HepG2 (cell line): ENCODE results near the gene MSI2. TPM values are rescaled to one million over a fixed set of nuclear protein-coding genes. Genes with fewer than 3 reads are reported as not detected.
A peak's percentile ranks its signal among the peaks of the same experiment; 100 is the strongest.

Source experiments
- BRCA1 ChIP-seq: sonication (generic); formaldehyde crosslinking; IDR thresholded peaks from 2 replicates; pipeline ENCODE4 v1.4.0; 2020; ENCODE audit warnings: missing genetic modification reagents
- CHCHD3 ChIP-seq: sonication (generic); formaldehyde crosslinking; IDR thresholded peaks from 2 replicates; pipeline ENCODE4 v1.8.0; 2022; ENCODE audit warnings: mild to moderate bottlenecking, missing genetic modification reagents, moderate library complexity
- HES4 ChIP-seq: sonication (generic); formaldehyde crosslinking; IDR thresholded peaks from 2 replicates; pipeline ENCODE4 v1.9.0; 2021; ENCODE audit warnings: mild to moderate bottlenecking, missing genetic modification reagents, borderline replicate concordance
- MAZ ChIP-seq, 2 experiments: sonication (generic) in 1 of 2; formaldehyde crosslinking in 1 of 2; IDR thresholded peaks; 2 replicates each; pipeline versions ENCODE4 v1.5.0 to v1.6.1; 2012 to 2020; ENCODE audit warnings: low read depth in 2 of 2, mild to moderate bottlenecking in 2 of 2, borderline replicate concordance in 1 of 2, improper control_type of control experiment in 1 of 2, low read length in 1 of 2, missing genetic modification reagents in 1 of 2, moderate library complexity in 1 of 2
- RXRA ChIP-seq: sonication (generic); formaldehyde crosslinking; IDR thresholded peaks from 2 replicates; pipeline ENCODE4 v1.5.1; 2020; ENCODE audit warnings: missing genetic modification reagents
- ZBTB8A ChIP-seq: sonication (generic); formaldehyde crosslinking; IDR thresholded peaks from 2 replicates; pipeline ENCODE4 v1.4.0; 2020; ENCODE audit warnings: mild to moderate bottlenecking, low read depth, missing genetic modification reagents, borderline replicate concordance
- ZNF124 ChIP-seq: sonication (generic); formaldehyde crosslinking; IDR thresholded peaks from 2 replicates; pipeline ENCODE4 v1.4.0; 2020; ENCODE audit warnings: missing genetic modification reagents
- ZNF205 ChIP-seq: IDR thresholded peaks from 2 replicates; pipeline ENCODE4 v1.6.1; 2018; ENCODE audit warnings: missing biosample characterization, missing genetic modification reagents
- ZNF326 ChIP-seq: sonication (generic); formaldehyde crosslinking; IDR thresholded peaks from 2 replicates; pipeline ENCODE4 v1.4.0; 2020; ENCODE audit warnings: missing genetic modification reagents, borderline replicate concordance
- ZNF570 ChIP-seq: sonication (generic); formaldehyde crosslinking; IDR thresholded peaks from 2 replicates; pipeline ENCODE4 v1.4.0; 2020; ENCODE audit warnings: mild to moderate bottlenecking, missing genetic modification reagents, borderline replicate concordance
- ZNF773 ChIP-seq: sonication (generic); formaldehyde crosslinking; IDR thresholded peaks from 2 replicates; pipeline ENCODE4 v1.4.0; 2020; ENCODE audit warnings: missing genetic modification reagents, borderline replicate concordance
- ZNF788 ChIP-seq: sonication (generic); formaldehyde crosslinking; IDR thresholded peaks from 2 replicates; pipeline ENCODE4 v1.5.0; 2020; ENCODE audit warnings: mild to moderate bottlenecking, missing genetic modification reagents, borderline replicate concordance
- polyA plus RNA-seq, 8 experiments: library from polyadenylated mRNA; depleted of rRNA in 3 of 8; stranded (reverse) in 7 of 8; unstranded in 1 of 8; fragments of >200 nt; fragmentation: Illumina TruSeq in 4 of 8; extraction: Trizol in 4 of 8; gene quantifications; 2 replicates each; pipeline versions ENCODE4 v1.2.1 to v1.2.3, GENCODE V29; 2011 to 2016; ENCODE audit warnings: low read depth in 4 of 8, missing spikeins in 1 of 8, mixed read lengths in 1 of 8; ENCODE audit not compliant: insufficient read depth in 1 of 8
- total RNA-seq, 5 experiments: library from RNA; depleted of rRNA; stranded (reverse); fragments of >200 nt; fragmentation: Illumina TruSeq; extraction: Trizol; gene quantifications; 2 replicates each; pipeline ENCODE4 v1.2.3, GENCODE V29; 2016; ENCODE audit warnings: low read depth in 1 of 5
- TF ChIP-seq, protein P1 (sequence below): sonication (generic); formaldehyde crosslinking; IDR thresholded peaks from 2 replicates; pipeline ENCODE4 v1.4.0; 2020; ENCODE audit warnings: missing genetic modification reagents, borderline replicate concordance
- TF ChIP-seq, protein P2 (sequence below): sonication (generic); formaldehyde crosslinking; IDR thresholded peaks from 2 replicates; pipeline ENCODE4 v1.4.0; 2020; ENCODE audit warnings: mild to moderate bottlenecking, missing genetic modification reagents, borderline replicate concordance
- TF ChIP-seq, protein P3 (sequence below): fragments of 450-650 bp; IDR thresholded peaks from 2 replicates; pipeline ENCODE4 v1.6.1; 2017
- TF ChIP-seq, protein P4 (sequence below): sonication (generic); formaldehyde crosslinking; IDR thresholded peaks from 2 replicates; pipeline ENCODE4 v1.5.1; 2020; ENCODE audit warnings: mild to moderate bottlenecking, missing genetic modification reagents, moderate library complexity

Gene MSI2
- total and polyA plus RNA-seq, 2 of the 13 experiments (the other 11 are each of a cell fraction or from before 2014, with no cell fraction given), result 77.5 to 78.4 TPM

DNA sequence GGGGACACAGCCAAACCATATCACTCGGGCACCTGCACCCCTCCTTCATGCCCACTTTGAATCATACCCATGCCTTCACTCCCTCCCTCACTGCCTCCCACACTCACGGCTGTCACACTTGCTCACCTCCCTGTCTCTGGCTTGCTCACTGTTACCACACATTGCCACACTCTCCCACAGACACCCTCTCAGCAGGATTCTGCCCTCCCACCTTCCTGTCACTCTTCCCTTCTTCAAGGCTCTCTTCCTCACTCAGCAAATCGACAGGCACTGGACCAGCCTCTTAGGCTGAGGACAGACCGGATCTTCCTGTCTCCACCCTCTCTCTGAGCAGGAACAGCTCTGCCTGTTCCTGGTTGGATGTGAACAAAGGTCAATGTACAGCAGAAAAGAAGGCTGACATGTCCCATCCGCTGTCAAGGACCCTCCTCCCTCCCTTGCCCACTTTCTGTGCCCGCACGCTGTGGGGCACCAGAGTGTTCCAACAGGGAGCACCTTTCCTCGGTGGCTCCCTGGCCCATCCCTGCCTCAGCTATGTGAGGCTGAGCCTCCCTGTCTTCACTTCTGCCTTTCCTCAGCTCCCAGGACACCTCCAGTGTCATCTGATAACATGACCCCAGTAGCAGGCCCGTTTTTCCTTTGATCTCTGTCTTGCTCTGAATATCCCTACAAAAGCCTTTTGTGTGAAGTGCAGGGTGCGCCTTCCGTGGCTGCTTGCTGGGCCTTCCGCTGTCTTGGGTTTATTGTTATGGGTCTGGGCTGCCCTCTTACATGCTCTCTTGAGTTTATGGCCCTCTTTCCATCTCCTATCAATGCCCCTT lies 441.8 kb downstream of the MSI2 start (continued):
- TF ChIP-seq ZNF788 (CRISPR knock-in tag) (peak; percentile 78; the same call in 1 of the 2 replicates), ZNF570 (no peak), MAZ (IDR thresholded peaks at IDR 0.05; ENCODE audit: borderline replicate concordance, low read depth, low read length) (no peak), MAZ (CRISPR knock-in tag; IDR thresholded peaks at IDR 0.05; ENCODE audit: low read depth) (no peak), ZNF205 (CRISPR knock-in tag) (no peak), RXRA (peak; percentile 83), BRCA1 (CRISPR knock-in tag) (no peak), ZNF326 (CRISPR knock-in tag) (no peak), ZNF124 (no peak), HES4 (CRISPR knock-in tag) (no peak), ZNF773 (CRISPR knock-in tag) (no peak), CHCHD3 (CRISPR knock-in tag) (no peak), ZBTB8A (CRISPR knock-in tag) (no peak)
- TF ChIP-seq, protein P1, sequence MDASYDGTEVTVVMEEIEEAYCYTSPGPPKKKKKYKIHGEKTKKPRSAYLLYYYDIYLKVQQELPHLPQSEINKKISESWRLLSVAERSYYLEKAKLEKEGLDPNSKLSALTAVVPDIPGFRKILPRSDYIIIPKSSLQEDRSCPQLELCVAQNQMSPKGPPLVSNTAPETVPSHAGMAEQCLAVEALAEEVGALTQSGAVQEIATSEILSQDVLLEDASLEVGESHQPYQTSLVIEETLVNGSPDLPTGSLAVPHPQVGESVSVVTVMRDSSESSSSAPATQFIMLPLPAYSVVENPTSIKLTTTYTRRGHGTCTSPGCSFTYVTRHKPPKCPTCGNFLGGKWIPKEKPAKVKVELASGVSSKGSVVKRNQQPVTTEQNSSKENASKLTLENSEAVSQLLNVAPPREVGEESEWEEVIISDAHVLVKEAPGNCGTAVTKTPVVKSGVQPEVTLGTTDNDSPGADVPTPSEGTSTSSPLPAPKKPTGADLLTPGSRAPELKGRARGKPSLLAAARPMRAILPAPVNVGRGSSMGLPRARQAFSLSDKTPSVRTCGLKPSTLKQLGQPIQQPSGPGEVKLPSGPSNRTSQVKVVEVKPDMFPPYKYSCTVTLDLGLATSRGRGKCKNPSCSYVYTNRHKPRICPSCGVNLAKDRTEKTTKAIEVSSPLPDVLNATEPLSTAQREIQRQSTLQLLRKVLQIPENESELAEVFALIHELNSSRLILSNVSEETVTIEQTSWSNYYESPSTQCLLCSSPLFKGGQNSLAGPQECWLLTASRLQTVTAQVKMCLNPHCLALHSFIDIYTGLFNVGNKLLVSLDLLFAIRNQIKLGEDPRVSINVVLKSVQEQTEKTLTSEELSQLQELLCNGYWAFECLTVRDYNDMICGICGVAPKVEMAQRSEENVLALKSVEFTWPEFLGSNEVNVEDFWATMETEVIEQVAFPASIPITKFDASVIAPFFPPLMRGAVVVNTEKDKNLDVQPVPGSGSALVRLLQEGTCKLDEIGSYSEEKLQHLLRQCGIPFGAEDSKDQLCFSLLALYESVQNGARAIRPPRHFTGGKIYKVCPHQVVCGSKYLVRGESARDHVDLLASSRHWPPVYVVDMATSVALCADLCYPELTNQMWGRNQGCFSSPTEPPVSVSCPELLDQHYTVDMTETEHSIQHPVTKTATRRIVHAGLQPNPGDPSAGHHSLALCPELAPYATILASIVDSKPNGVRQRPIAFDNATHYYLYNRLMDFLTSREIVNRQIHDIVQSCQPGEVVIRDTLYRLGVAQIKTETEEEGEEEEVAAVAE (CRISPR knock-in tag), result no peak
- TF ChIP-seq, protein P2, sequence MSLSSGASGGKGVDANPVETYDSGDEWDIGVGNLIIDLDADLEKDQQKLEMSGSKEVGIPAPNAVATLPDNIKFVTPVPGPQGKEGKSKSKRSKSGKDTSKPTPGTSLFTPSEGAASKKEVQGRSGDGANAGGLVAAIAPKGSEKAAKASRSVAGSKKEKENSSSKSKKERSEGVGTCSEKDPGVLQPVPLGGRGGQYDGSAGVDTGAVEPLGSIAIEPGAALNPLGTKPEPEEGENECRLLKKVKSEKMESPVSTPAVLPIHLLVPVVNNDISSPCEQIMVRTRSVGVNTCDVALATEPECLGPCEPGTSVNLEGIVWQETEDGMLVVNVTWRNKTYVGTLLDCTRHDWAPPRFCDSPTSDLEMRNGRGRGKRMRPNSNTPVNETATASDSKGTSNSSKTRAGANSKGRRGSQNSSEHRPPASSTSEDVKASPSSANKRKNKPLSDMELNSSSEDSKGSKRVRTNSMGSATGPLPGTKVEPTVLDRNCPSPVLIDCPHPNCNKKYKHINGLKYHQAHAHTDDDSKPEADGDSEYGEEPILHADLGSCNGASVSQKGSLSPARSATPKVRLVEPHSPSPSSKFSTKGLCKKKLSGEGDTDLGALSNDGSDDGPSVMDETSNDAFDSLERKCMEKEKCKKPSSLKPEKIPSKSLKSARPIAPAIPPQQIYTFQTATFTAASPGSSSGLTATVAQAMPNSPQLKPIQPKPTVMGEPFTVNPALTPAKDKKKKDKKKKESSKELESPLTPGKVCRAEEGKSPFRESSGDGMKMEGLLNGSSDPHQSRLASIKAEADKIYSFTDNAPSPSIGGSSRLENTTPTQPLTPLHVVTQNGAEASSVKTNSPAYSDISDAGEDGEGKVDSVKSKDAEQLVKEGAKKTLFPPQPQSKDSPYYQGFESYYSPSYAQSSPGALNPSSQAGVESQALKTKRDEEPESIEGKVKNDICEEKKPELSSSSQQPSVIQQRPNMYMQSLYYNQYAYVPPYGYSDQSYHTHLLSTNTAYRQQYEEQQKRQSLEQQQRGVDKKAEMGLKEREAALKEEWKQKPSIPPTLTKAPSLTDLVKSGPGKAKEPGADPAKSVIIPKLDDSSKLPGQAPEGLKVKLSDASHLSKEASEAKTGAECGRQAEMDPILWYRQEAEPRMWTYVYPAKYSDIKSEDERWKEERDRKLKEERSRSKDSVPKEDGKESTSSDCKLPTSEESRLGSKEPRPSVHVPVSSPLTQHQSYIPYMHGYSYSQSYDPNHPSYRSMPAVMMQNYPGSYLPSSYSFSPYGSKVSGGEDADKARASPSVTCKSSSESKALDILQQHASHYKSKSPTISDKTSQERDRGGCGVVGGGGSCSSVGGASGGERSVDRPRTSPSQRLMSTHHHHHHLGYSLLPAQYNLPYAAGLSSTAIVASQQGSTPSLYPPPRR (CRISPR knock-in tag), result no peak
- TF ChIP-seq, protein P3, sequence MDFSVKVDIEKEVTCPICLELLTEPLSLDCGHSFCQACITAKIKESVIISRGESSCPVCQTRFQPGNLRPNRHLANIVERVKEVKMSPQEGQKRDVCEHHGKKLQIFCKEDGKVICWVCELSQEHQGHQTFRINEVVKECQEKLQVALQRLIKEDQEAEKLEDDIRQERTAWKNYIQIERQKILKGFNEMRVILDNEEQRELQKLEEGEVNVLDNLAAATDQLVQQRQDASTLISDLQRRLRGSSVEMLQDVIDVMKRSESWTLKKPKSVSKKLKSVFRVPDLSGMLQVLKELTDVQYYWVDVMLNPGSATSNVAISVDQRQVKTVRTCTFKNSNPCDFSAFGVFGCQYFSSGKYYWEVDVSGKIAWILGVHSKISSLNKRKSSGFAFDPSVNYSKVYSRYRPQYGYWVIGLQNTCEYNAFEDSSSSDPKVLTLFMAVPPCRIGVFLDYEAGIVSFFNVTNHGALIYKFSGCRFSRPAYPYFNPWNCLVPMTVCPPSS, result no peak
- TF ChIP-seq, protein P4, sequence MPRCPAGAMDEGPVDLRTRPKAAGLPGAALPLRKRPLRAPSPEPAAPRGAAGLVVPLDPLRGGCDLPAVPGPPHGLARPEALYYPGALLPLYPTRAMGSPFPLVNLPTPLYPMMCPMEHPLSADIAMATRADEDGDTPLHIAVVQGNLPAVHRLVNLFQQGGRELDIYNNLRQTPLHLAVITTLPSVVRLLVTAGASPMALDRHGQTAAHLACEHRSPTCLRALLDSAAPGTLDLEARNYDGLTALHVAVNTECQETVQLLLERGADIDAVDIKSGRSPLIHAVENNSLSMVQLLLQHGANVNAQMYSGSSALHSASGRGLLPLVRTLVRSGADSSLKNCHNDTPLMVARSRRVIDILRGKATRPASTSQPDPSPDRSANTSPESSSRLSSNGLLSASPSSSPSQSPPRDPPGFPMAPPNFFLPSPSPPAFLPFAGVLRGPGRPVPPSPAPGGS (CRISPR knock-in tag), result no peak
